Motor neuron (in vitro differentiated cells): ENCODE results near the gene PGLYRP4. TPM values are rescaled to one million over a fixed set of nuclear protein-coding genes. Genes with fewer than 3 reads are reported as not detected.

ENCODE experiments used
- ATAC-seq, 8 experiments: fragments of 200-7000 bp; cut with Tn5 transposase; replicated peaks in 6 of 8; 2 replicates each; pipeline ENCODE4 v1.8.0; 2021; ENCODE audit warnings: mild to moderate bottlenecking in 8 of 8, moderate library complexity in 8 of 8
- H3K27ac ChIP-seq, 2 donors: fragments of 250-450 bp; sonication (Bioruptor Pico); 2 replicates each; pipeline ENCODE4 v1.9.0; 2021; ENCODE audit warnings: antibody characterized with exemption in 2 of 2, mild to moderate bottlenecking in 2 of 2, moderate library complexity in 1 of 2
- H3K4me1 ChIP-seq, 2 donors: fragments of 250-450 bp; sonication (Bioruptor Pico); replicated peaks in 1 of 2; 2 replicates each; pipeline ENCODE4 v1.6.1; 2021; ENCODE audit warnings: antibody characterized with exemption in 2 of 2, mild to moderate bottlenecking in 2 of 2, moderate library complexity in 1 of 2
- H3K4me3 ChIP-seq, 5 donors: fragments of 250-450 bp; sonication (Bioruptor Pico); 2 replicates each; pipeline ENCODE4 v1.9.0; 2021; ENCODE audit warnings: antibody characterized with exemption in 5 of 5, mild to moderate bottlenecking in 5 of 5, moderate library complexity in 4 of 5
- WGBS, 10 experiments: fragments of 450-650 bp; shearing (Covaris generic); methylation state at CpG; one replicate each; pipeline ENCODE4 v1.0.0; 2022; 5-methylcytosine and 5-hydroxymethylcytosine counted together
- in situ Hi-C, 9 experiments: fragments of 400-800 bp; cut with MboI; loops; one replicate each; pipeline ENCODE4 v1.15.0; 2021; ENCODE audit warnings: low sequenced_read_pairs in 9 of 9, low pct_unique_long_range_greater_than_20kb in 2 of 9; ENCODE audit not compliant: unreplicated experiment in 9 of 9
- total RNA-seq, 8 experiments: library from RNA; unstranded; fragments of 300-600 nt; gene quantifications; 2 replicates each; pipeline versions ENCODE4 v1.2.3 to v1.2.4, GENCODE V29; 2022

Gene PGLYRP4
- total RNA-seq, 8 experiments from 2014 or later, result 0.17 to 0.66 TPM; not detected in 6

- WGBS, 10 experiments, result 20 to 93% (median 83%) methylated on average over 1 to 2 of the region's 2 CpGs; no CpG with 5 or more reads in 3 of the 10 experiments
- H3K4me1 ChIP-seq, result no peaks in the 10 kb centered on the region
- in situ Hi-C loops, result loop anchor here in 3 of 9 experiments (25.0 kb wide), 2 partner anchors 127 to 627 kb away; partner anchors contain the start of genes JTB (in 1 of the 3), RAB13 (in 1 of the 3) and RPS27 (in 1 of the 3)
- ATAC-seq, result peak in 2 of 8 experiments; percentile 50 to 64
- no peak overlapping the region for H3K4me3 ChIP-seq
- H3K27ac ChIP-seq, result no peak overlapping the region
Measured at GRCh38 chr1:153360190-153360589, 11.5 kb upstream of the PGLYRP4 start.

GRCh38 chr1:153359241-153359640 is 10.6 kb upstream of the PGLYRP4 start:
- Histone ChIP-seq H3K27ac (no peak overlapping the region), H3K4me3 (no peak overlapping the region), H3K4me1 (no peaks in the 10 kb centered on the region)
- in situ Hi-C loops, result loop anchor here in 4 of 9 experiments (10.0 to 25.0 kb wide), 3 partner anchors 128 to 628 kb away; partner anchors contain the start of genes JTB (in 1 of the 4), RAB13 (in 1 of the 4) and RPS27 (in 1 of the 4)
- WGBS, 10 experiments, result 68 to 100% methylated on average over 1 to 3 of the region's 6 CpGs; no CpG with 5 or more reads in 8 of the 10 experiments
- no peak for ATAC-seq

GRCh38 chr1:153358691-153358975 is 10.0 kb upstream of the PGLYRP4 start:
- no peak overlapping the region for H3K27ac ChIP-seq
- ATAC-seq, result no peak
- no peak overlapping the region for H3K4me3 ChIP-seq
- in situ Hi-C loops, result loop anchor here in 4 of 9 experiments (10.0 to 25.0 kb wide), 3 partner anchors 129 to 629 kb away; partner anchors contain the start of genes JTB (in 1 of the 4), RAB13 (in 1 of the 4) and RPS27 (in 1 of the 4)
- H3K4me1 ChIP-seq, result no peaks in the 10 kb centered on the region
- 0 to 80% (median 63%) methylated on average over 1 to 3 of the region's 3 CpGs; no CpG with 5 or more reads in 4 of the 10 experiments for WGBS, 10 experiments

- Histone ChIP-seq H3K27ac (no peak within 1 kb of the TSS), H3K4me1 (no peaks in the 10 kb centered on the region), H3K4me3 (no peak within 1 kb of the TSS)
- ATAC-seq, result no peak
- 14 to 81% (median 75%) methylated on average over 1 to 10 of the region's 11 CpGs; no CpG with 5 or more reads in 1 of the 10 experiments for WGBS, 10 experiments
- in situ Hi-C loops, result loop anchor here in 4 of 9 experiments (10.0 to 25.0 kb wide), 3 partner anchors 129 to 629 kb away; partner anchors contain the start of genes JTB (in 1 of the 4), RAB13 (in 1 of the 4) and RPS27 (in 1 of the 4)
Measured at GRCh38 chr1:153357853-153358690, 9.4 kb upstream of the PGLYRP4 start, which contains the start of gene S100A9. TSS of gene S100A9 (plus strand) at chr1:153357854. CDS start at chr1:153358284, 430 bp downstream.

GRCh38 chr1:153357076-153357852 is 8.6 kb upstream of the PGLYRP4 start:
- Histone ChIP-seq H3K27ac (no peak overlapping the region), H3K4me3 (no peak overlapping the region), H3K4me1 (no peaks in the 10 kb centered on the region)
- 20 to 67% (median 60%) methylated on average over 1 to 9 of the region's 10 CpGs; no CpG with 5 or more reads in 1 of the 10 experiments for WGBS, 10 experiments
- ATAC-seq, result no peak
- in situ Hi-C loops, result loop anchor here in 4 of 9 experiments (10.0 to 25.0 kb wide), 3 partner anchors 130 to 630 kb away; partner anchors contain the start of genes JTB (in 1 of the 4), RAB13 (in 1 of the 4) and RPS27 (in 1 of the 4)

GRCh38 chr1:153356392-153357075 is 7.9 kb upstream of the PGLYRP4 start:
- 16 to 100% (median 77%) methylated on average over 1 to 8 of the region's 8 CpGs; no CpG with 5 or more reads in 3 of the 10 experiments for WGBS, 10 experiments
- Histone ChIP-seq H3K27ac (no peak overlapping the region), H3K4me3 (no peak overlapping the region), H3K4me1 (no peaks in the 10 kb centered on the region)
- no peak for ATAC-seq
- in situ Hi-C loops, result loop anchor here in 4 of 9 experiments (10.0 to 25.0 kb wide), 3 partner anchors 131 to 631 kb away; partner anchors contain the start of genes JTB (in 1 of the 4), RAB13 (in 1 of the 4) and RPS27 (in 1 of the 4)

GRCh38 chr1:153355445-153356071 is 6.9 kb upstream of the PGLYRP4 start:
- Histone ChIP-seq H3K4me3 (no peak overlapping the region), H3K27ac (no peak overlapping the region), H3K4me1 (no peaks in the 10 kb centered on the region)
- WGBS, 10 experiments, result 6 to 78% (median 44%) methylated on average over 2 to 10 of the region's 10 CpGs; no CpG with 5 or more reads in 1 of the 10 experiments
- ATAC-seq, result peak in 3 of 8 experiments; percentile 85 to 95 (median 95)
- in situ Hi-C loops, result loop anchor here in 4 of 9 experiments (10.0 to 25.0 kb wide), 3 partner anchors 132 to 632 kb away; partner anchors contain the start of genes JTB (in 1 of the 4), RAB13 (in 1 of the 4) and RPS27 (in 1 of the 4)

GRCh38 chr1:153354515-153355193 is 6.0 kb upstream of the PGLYRP4 start:
- in situ Hi-C loops, result loop anchor here in 4 of 9 experiments (10.0 to 25.0 kb wide), 3 partner anchors 133 to 633 kb away; partner anchors contain the start of genes JTB (in 1 of the 4), RAB13 (in 1 of the 4) and RPS27 (in 1 of the 4)

GRCh38 chr1:153353226-153353947 is 4.7 kb upstream of the PGLYRP4 start:
- peak in 3 of 8 experiments; percentile 27 to 59 (median 42) for ATAC-seq
- WGBS, 10 experiments, result 23 to 90% (median 77%) methylated on average over 1 to 5 of the region's 7 CpGs; no CpG with 5 or more reads in 1 of the 10 experiments
- Histone ChIP-seq H3K27ac (no peak overlapping the region), H3K4me3 (no peak overlapping the region), H3K4me1 (no peaks in the 10 kb centered on the region)
- in situ Hi-C loops, result loop anchor here in 4 of 9 experiments (10.0 to 25.0 kb wide), 3 partner anchors 134 to 634 kb away; partner anchors contain the start of genes JTB (in 1 of the 4), RAB13 (in 1 of the 4) and RPS27 (in 1 of the 4)

More at GRCh38 chr1:153354515-153355193, 6.0 kb upstream of the PGLYRP4 start:
- ATAC-seq, result no peak
- 40 to 81% (median 69%) methylated on average over 1 to 6 of the region's 8 CpGs; no CpG with 5 or more reads in 3 of the 10 experiments for WGBS, 10 experiments
- Histone ChIP-seq H3K27ac (no peak overlapping the region), H3K4me3 (no peak overlapping the region), H3K4me1 (no peaks in the 10 kb centered on the region)

GRCh38 chr1:153352523-153352922 is 3.9 kb upstream of the PGLYRP4 start:
- H3K4me1 ChIP-seq, result no peaks in the 10 kb centered on the region
- peak; percentile 59 to 91 (median 78) for ATAC-seq
- WGBS, 10 experiments, result 0% methylated on average over 1 to 4 of the region's 4 CpGs
- H3K27ac ChIP-seq, result no peak overlapping the region
- in situ Hi-C loops, result loop anchor here in 4 of 9 experiments (10.0 to 25.0 kb wide), 3 partner anchors 135 to 635 kb away; partner anchors contain the start of genes JTB (in 1 of the 4), RAB13 (in 1 of the 4) and RPS27 (in 1 of the 4)
- H3K4me3 ChIP-seq, result no peak overlapping the region
